Prostate gland (tissue), 2 donors: ENCODE measurements around the gene CEACAM21.

Experiments used
- CTCF ChIP-seq, 4 experiments: fragments of 200-600 bp in 2 of 4; fragments of 450-650 bp in 2 of 4; sonication (generic) in 2 of 4; IDR thresholded peaks; 1 replicate in 3 of 4; 2 replicates in 1 of 4; pipeline ENCODE4 v1.5.1; 2016 to 2019; ENCODE audit warnings: antibody characterized with exemption in 4 of 4, mild to moderate bottlenecking in 2 of 4, moderate library complexity in 2 of 4
- POLR2A ChIP-seq: fragments of 450-650 bp; IDR thresholded peaks from one replicate; pipeline ENCODE4 v1.6.1; 2016; ENCODE audit warnings: antibody characterized with exemption, mild to moderate bottlenecking
- POLR2AphosphoS5 ChIP-seq: sonication (generic); formaldehyde crosslinking; IDR thresholded peaks from one replicate; pipeline ENCODE4 v1.6.1; 2017; ENCODE audit warnings: antibody characterized with exemption

DNA sequence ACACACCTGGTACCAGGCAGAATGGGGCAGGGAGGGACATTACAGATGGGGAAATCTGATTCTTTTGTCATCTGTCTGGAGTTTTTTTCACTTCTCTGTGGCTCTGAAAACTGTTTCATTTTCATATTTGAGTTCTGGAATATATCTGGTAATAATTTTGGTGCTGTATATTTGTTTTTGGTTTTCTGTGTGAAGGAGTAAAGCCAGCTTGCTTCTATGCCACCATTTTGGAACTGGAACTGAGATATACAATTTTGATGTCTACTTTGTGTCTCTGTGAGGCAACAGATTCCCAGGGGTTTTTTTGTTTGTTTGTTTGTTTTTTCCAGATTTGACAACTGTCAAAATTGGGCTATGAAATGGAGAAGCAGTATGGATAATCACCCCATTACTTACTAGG lies 34.8 kb downstream of the CEACAM21 start:
- TF ChIP-seq POLR2A (no peak), CTCF (IDR thresholded peaks at IDR 0.05) (no peak), POLR2AphosphoS5 (no peak)
